Bone marrow (tissue), 2 donors: Measurements from ENCODE around the gene RAP1GDS1.
"Not testable (repeated sequence)": the region's sequence is repeated elsewhere in the genome, so short reads cannot be mapped to it uniquely, and the experiment has no call there.

Source experiments
- DNase-seq, 2 donors: peaks; one replicate each; lab custom pipeline; 2025; lab: John Stamatoyannopoulos, UW

RAP1GDS1 gene

DNA sequence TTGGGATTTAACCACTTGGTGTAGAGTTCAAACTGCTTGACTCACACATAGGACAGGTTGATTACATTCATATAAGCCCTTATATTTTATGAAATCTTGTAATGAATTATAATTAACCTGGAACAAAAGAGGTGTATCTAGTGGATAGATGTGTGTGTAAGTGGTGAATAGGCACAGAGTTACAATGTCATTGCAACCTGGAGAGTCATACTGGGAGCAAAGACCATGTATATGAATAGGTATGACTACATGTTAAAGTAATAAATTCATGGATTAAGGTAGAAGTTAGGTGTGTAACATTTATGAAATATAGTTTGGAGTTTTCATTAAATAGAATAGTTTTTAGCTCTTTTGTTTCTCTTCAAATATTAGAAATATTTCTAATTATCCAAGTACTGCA, 26.1 kb downstream of the RAP1GDS1 start:
- DNase-seq = no peak

DNA sequence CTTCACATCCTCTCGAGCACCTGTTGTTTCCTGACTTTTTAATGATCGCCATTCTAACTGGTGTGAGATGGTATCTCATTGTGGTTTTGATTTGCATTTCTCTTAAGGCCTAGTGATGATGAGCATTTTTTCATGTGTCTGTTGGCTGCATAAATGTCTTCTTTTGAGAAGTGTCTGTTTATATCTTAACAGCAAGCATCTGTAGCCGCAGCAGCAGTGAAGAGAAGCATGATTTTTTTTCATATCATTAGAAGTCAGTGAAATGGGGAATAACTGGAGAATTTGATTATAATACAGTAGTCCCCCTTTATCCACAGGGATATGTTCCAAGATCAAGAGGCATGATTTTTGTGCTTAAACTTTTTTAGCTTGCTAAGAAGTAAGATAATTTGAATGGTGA, 27.5 kb downstream of the RAP1GDS1 start:
- not testable (repeated sequence) for DNase-seq

DNA sequence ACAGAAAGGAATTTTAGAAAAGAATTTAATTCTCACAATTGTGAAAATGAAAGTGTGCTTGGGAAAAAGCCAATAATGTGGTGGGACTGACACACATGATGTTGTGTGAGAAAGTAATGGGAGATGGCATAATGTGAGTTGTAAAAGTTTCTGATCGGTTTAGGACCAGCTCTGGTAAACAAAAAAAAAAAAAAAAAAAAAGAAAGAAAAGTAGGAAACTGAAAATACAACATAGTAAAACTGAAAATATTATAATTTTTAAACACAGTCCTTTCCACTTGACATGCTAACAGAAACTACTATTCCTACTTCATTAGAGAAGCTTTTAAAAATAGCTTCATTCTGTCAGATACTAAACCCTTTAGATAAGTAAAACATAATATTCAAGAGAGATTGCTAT, 28.2 kb downstream of the RAP1GDS1 start:
- DNase-seq = no peak

DNA sequence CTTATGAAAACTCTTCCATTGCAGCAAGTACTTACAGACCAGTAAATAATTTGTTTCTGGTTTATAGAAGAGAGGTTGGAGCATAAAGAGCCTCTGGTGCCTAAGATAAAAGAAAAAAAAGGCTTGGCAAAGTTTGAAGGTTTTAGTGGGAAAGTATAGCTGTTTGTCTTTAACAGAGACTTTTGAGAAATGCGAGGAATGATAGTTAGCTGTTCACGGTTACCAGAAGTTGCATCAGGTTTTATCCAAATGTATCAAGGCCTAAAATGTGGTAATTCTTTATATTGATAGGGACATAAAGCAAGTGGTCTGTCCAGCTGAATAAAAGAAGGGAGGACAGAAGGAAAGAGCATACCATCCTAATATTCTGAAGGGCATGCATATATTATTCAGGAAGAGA, 29.3 kb downstream of the RAP1GDS1 start:
- DNase-seq = no peak

DNA sequence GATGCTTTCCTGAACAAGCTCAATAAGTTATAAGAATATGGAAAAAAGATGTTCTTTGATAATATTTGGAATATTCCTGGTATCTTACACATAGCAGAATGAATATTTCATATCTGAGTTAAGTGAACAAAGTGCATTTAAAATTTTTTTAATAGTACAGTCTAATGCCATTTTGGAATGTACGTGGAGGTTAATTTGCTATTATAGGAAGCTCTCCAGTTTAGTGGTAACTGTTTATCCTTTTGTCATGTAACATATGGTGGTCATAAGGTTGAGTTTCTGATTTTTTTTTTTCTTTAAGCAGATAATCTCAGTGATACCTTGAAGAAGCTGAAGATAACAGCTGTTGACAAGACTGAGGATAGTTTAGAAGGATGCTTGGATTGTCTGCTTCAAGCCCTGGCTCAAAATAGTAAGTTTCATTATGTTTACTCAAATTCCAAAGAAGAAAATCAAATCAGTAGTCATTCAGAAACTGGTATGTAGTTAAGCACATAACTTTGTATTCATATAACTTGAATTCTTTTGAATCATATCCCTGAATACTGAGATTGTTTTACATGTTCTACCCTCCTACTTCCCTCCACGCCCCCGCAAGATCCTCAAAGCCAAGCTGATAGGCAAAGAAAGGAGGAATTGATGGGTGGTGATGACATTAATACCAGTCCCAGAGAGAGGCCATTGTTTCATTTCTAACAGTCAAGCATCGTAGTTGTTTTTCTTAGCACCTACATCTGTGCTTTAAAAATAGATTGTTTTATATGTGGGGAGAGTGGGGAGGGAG, 32.1 kb downstream of the RAP1GDS1 start:
- DNase-seq = no peak

DNA sequence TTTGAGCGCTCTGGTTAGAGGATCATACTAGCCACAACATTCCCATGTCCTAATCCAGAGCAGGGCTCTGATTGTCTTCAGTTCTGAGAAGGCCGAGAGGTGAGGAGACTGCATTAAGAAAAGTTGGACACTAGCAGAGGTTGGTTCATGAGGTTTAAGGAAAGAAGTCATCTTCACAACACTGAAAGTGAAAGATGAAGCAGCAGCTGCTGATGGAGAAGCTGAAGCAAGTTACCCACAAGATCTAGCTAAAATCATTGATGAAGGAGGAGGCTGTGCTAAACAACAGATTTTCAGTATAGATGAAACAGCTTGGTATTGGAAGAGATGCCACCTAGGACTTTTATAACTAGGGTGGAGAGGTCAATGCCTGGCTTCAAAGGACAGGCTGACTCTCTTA, 36.8 kb downstream of the RAP1GDS1 start:
- no peak for DNase-seq

DNA sequence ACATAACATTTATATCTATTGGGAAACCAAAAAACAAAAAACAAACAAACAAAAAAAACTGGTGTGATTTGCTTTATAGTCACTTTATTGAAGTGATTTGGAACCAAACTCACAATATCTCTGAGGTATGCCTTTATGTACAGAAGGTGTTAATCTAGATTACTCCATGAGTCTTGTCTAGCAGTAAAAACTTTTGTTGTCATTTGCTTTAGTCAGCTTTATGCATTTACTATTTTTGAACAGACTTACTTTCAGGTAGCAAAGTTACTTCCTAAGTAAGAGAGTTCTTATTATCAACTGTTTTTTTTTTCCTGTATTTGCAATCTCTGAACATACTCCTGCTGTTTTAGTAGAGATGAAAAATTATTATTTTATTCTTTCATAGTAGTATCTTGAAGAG, 39.5 kb downstream of the RAP1GDS1 start:
- no peak for DNase-seq

DNA sequence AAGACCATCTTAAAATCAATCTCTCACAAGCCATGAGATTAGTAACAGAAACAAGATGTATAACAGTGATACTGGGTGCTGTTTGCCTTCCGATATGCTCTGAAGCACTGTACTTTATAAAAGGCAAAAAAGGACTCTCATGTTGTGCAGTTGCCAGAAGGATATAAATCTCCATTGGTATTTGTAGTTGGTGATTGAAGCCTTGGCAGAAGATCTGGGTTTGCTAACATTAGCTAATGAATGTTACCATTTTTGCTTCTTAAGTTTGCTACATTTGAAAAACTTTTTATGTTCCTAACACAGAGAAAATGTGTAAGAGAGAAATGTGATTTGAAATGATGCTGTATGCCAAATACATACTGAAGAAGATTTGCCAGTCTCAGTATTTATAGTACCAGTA, 44.4 kb downstream of the RAP1GDS1 start:
- no peak for DNase-seq

DNA sequence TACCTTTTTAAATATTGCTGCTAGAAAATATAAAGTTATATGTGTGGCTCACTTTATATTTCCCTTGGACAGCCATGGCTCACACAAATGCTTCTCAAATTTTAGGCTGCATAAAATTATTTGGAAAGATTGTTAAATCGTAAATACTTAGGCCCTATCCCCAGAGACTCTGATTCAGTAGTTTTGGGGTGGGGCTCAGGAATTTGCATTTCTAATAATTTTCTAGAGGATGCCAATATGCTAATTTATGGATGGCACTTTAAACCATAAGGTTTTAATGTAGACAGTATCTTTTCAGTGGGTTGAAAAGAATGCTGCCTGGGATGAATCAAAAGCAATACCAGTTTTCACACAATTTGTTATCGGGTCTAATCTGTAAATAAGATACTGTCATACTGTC, 49.7 kb downstream of the RAP1GDS1 start:
- DNase-seq = no peak

DNA sequence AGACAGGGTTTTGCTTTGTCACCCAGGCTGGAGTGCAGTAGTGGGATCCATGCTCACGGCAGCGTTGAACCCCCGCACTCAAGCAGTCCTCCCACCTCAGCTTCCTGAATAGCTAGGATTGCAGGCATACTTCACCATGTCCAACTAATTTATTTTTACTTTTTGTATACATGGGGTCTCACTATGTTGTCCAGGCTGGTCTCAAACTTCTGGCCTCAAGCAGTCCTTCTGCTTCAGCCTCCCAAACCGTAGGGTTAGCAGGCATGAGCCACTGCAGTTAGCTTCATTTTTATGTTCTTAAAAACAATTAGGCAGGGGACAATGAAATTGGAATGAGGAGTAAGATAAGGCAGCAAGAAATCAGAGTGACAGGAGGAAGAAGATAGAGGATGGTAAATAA, 50.5 kb downstream of the RAP1GDS1 start:
- DNase-seq = no peak

DNA sequence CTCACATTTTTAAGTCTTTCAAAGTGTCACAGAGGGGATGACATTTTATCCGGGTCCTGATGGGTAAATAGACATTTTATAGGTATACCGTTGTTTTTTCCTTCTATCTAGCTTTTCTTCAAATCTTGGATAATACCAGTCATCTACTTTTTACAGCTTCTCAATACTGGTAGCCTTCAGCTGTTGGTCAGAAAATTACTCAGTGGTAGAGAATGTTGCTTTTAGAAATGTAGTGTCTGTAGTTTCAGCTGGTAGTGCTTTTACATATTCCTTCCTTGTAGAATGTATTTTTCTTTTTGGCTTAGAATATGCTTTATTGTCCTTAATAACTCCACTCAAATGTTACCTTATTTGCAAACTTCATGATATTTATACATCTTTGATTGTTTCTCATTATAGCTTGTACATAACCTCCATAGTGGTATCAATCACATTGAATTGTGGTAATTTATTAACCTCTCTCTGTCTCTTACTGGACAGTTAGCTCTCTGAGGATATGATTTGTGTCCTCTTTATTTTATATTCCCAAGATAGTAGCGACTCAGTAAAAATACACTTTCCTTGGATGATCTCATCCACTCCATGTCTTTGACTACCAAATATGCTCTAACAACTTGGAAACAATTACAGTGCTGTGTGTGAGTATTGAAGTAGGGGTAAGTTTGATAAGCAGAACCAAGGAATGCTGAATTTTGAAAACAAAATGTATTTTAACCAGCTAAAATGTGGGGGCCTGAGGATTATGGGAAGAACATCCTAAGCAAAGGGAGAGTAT, 53.8 kb downstream of the RAP1GDS1 start:
- no peak for DNase-seq

DNA sequence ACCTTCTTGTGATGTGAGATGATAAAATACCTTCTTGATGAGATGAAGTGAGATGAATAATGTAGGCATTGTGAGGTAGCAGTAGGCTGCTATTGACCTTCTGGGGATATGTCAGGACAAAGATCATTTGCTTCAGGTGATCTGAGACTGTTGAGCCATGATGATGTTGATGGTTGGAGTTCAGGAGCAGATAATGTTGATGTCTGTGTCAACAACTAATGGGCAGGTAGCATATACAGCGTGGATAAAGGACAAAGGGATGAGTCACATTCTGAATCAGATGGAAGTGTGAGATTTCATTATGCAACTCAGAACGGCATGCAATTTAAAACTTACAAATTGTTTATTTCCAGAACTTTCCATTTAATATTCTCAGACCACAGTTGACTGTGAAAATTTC, 57.3 kb downstream of the RAP1GDS1 start:
- no peak for DNase-seq

DNA sequence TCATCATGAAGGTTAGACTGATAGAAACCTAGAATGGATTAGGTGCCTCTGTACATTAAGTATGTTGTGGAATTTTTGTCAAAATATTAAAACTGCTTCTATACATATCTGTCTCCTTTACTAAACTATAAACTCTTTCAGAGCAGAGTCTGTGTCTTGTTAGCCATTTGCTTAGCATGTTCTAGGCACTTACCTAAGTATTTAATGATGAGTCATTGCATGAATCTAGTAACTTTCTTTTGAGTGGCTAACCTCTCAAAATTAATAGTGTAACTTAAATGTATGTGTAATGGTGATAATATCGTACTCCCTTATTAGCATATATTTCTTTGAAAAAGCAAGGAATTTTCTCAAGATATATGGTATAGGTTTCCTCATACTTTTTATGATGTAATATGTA, 57.8 kb downstream of the RAP1GDS1 start:
- DNase-seq = no peak

DNA sequence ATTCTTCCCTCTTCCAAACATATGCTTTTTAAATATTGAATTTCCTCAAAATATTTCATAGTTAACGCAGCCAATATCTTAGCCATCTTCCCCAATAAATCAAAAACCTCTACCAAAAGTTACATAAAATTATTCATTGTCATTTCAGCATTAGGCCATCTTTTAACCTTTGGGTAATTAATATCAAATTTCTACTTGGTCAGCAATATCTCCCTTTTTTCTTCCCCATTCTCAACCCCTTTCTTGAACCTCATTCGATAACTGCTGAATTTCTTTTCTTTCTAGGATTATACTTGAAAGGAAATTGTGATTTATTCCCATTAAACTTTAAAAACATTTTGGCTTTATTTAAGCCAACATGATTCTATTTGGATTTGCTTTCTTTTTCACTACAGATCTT, 65.0 kb downstream of the RAP1GDS1 start:
- no peak for DNase-seq

DNA sequence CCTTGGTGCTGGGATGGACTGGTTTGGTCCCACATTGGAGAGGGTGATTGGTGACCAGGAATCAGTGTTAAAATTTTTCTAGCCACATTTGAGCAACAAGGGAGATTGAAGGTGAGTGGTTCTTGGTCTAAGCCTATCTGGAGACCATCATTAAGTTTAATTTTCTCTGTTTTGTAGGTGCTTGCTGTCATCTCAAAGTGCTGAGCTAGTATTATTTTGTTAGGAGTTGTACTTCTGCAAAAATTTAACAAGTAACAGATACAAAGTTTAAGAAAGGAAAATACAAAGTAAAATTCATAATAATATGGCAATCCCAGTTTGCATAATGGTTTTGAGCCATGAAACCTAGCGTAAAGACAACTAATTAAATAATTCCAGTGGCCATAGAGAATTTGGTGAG, 66.5 kb downstream of the RAP1GDS1 start:
- DNase-seq = no peak

DNA sequence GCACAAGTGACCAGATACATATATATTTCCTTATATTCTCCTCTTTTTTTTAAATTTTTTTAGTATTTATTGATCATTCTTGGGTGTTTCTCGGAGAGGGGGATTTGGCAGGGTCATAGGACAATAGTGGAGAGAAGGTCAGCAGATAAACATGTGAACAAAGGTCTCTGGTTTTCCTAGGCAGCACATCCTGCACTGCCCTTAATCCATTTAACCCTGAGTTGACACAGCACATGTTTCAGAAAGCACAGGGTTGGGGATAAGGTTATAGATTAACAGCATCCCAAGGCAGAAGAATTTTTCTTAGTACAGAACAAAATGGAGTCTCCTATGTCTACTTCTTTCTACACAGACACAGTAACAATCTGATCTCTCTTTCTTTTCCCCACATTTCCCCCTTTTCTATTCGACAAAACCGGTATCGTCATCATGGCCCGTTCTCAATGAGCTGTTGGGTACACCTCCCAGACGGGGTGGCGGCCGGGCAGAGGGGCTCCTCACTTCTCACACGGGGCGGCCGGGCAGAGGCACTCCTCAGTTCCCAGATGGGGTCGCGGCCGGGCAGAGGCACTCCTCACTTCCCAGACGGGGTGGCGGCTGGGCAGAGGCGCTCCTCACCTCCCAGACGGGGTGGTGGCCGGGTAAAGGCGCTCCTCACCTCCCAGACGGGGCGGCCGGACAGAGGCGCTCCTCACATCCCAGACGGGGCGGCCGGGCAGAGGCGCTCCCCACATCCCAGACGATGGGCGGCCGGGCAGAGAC, 68.9 kb downstream of the RAP1GDS1 start:
- DNase-seq = not testable (repeated sequence)

DNA sequence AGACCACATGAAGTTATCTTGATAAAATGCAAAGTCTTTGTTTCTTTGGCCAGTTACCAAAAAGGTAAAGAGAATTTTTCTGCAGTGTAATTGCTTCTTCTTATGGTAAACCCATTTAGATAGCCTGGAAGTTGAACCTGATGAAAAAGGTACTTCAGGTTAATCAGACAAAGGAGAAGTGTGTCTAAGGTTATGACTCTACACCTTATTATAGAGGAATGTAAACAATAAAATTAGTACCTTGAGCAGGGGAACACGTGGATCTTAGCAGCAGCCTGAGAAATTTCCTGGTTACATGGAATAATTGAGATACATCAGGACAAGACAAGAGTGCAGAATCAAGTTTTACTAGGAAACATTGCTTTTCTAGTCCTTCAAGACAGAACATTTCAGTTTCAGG, 70.8 kb downstream of the RAP1GDS1 start:
- DNase-seq = no peak

DNA sequence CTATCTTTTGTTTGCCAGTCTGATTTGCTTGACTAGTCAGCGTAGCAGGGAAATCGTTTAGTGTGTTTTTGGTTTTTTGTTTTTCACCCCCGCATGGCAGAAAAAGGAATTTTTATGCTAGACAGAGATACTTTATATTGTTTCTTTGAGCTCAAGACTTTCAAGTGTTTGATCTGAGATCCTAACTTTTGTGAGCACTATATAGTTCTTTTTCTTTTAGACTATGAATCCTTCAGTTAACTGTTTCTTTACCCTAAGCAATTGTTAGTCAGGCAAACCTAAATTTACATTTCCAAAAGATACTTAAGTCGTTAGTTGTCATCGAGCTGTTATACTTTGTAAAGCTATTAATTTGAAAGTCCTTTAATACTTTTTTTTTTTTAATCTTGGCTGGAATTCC, 73.3 kb downstream of the RAP1GDS1 start:
- DNase-seq = no peak

DNA sequence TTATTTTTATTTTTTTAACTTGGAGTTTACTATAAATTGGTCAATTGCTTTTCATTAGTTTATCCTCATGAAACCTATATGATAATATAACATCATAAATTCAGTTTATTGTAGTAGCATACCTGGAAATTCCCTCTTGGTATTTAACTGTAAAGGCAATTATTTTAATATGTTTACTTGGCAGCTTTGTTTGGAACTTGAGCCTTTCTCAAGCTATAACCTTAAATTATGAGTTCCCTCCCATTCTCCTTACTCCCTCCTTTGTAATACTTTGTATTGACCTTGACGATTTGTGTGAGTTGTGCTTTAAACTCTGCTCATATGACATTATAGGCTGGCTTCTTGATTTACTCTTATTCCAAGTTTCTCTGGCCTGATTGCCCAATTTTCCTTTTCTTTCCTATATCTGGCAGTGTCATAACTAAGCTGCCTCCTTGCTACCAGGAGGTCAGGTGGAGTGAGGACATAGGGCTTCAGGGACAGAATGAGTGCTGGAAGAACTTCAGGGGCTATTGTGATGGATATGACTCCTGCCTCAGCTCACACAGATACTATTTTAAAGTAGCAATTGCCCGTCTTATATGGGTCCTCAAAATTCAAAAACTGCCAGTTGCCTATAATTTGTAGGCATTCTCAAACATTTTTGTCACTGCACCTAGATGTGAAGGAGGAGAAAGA, 77.7 kb downstream of the RAP1GDS1 start:
- no peak for DNase-seq

DNA sequence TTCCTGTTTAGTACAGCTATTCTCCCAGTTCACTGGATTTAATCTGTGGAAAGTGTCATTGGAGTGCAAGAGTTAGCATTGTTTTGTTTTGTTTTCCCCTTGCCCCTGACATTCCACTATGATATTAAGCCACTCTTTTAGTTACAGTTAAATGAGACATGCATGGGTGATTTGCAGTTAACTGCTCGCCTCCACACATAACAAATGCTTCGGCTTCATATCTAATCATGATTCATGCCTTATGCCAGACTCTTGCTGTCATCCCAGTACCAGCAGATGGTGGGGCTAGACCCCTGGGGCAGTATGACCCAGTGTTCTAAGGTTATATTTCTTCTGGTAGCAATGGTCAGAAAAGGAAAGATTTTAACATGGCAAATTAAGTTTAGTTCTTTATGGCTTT, 80.1 kb downstream of the RAP1GDS1 start:
- DNase-seq = no peak

DNA sequence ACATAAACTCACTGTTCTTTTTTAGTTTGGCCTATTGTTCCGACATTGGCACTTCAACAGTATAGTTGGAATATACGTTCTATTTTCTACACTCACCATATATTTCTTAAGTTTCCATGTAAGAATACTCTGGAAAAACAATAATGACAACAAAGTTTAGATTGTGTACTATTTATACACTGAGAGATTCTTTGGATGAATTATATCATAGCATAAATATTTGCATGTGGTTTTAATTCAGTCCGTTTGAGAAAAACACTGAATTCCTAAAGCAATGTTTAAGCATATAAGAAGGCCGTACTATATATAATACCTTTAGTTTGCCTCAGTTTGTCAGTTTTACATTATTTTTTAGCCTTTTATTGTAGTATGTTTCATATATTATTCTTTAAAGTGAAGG, 82.4 kb downstream of the RAP1GDS1 start:
- DNase-seq = no peak

DNA sequence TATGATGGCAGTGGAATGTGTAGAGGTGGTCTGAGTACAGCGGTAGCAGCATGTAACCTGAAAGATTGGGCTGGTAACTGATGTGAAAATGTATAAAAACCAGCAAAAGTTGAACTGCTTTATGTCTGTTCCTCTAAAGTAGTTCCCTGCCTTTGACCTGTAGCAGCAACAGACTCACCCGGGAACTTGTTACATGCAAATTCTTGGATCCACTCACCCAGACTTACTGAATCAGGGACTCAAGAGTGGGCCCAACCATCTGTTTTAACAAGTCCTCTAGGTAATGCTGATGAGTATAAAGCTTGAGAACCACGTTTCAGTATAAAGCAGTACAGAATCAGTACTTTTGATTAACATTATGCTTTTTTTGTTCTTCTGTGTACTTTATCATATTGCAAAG, 84.7 kb downstream of the RAP1GDS1 start:
- no peak for DNase-seq
